HG03280 (cell line): ENCODE measurements around the gene TRPC3.
"Not testable (repeated sequence)": the region's sequence is repeated elsewhere in the genome, so short reads cannot be mapped to it uniquely, and the experiment has no call there.

Source experiments
- ATAC-seq: cut with Tn5 transposase; IDR thresholded peaks from one replicate; pipeline ENCODE4 v1.9.1; 2021; ENCODE audit warnings: mild to moderate bottlenecking, moderate library complexity; ENCODE audit not compliant: unreplicated experiment

Gene TRPC3

DNA sequence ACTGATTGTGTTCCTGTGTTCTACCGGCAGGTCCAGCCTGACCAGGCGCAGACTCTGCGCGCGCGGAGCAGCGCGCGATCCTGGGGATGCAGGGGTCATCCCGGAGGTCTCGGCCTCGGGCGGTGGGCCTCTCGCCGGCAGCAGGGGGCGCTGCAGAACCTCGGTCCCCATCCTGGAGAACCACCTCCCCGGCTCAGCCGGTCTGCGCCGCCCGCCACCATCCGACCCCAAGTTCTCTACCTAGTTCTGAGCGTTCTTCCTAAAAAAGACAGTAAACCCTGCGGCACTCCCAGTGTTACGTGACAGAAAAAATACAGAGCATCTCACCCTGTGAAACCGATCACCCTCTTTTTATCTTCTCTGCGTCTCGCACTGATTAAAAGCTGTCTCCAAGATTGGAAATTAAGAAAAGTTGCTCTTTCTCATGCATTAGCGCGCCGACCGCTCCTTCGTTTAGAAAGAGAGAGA lies 1.6 kb downstream of the TRPC3 start:
- peak; percentile 88 for ATAC-seq

- no peak for ATAC-seq
Observed at GRCh38 chr4:121946644-121947043, 5.2 kb downstream of the TRPC3 start.

DNA sequence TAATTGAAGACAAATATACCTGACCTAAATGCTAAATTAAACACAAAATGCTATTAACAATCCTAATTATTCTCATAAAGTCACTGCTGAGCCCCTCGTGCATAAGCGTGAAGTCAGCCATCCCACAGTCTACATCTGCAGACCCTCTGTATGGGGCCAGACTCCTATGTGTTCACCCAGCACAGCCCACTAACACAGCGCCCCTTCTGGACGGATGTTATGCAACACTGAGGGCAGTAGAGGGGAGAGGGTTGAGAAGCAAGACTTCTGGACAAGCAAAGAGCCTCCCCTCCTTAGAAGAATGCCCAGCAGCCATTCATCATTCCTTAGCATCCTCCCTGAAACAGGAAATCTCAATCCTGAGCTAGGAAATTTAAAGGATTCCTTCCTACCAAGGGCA lies 7.9 kb downstream of the TRPC3 start:
- peak; percentile 55 for ATAC-seq

GRCh38 chr4:121939690-121940089 lies 12.2 kb downstream of the TRPC3 start:
- no peak for ATAC-seq

GRCh38 chr4:121938282-121939092 lies 13.4 kb downstream of the TRPC3 start:
- no peak for ATAC-seq

- no peak for ATAC-seq
Observed at GRCh38 chr4:121936101-121936500, 15.8 kb downstream of the TRPC3 start.

DNA sequence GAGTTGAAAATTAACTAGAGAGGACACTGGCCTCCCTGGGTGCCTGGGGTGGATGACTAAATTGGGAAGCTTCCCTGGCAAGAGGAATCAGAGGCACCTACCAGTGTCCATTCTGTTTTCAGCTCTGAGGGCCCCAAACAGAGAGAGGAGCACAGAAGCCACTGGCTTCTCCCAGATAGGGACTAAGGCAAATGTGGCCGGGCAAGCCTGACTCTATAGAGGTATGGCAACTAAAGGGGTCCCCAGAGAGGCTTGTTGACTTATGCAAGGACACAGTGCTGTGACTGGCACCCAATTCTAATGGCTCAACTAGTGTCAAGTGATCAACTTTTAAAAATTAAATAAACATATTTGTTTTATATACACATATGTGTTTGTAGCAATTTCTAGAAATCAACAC lies 17.2 kb downstream of the TRPC3 start:
- ATAC-seq: no peak

DNA sequence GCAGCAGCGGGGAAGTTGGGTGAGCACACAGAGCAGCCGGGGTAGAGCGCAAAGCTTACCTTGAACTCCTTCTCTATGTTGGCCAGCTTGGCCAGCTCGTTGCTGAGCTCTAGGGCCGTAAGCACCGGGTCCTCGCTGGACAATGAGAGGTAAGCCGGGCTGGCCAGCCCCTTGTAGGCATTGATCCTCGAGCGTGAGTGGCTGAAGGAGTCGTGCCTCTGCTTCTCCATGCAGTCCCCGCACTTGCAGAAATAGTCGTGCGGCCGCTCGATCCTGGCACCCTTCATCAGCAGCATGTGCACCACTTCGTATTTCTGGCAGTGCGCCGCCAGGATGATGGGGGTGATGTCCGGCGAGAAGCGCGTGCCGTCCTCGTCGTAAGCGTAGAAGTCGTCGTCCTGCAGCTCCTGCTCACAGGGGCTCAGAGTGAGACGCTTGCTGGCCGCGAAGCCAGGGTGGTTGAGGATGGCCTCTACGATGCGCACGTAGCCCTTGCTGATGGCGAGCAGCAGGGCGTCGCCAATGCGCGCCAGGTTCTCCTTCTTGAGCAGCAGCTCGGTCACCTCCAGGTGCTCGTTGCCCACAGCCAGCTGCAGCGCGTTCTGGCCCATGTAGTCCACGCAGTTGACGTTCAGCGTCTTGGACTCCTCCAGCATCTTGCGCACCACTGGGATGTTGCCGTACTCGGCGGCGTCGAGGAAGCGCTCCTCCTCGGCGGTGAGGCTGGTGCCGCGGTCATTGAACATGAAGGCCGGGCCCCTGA lies 19.5 kb downstream of the TRPC3 start:
- no peak for ATAC-seq

- ATAC-seq: no peak
Observed at GRCh38 chr4:121930304-121930703, 21.6 kb downstream of the TRPC3 start.

DNA sequence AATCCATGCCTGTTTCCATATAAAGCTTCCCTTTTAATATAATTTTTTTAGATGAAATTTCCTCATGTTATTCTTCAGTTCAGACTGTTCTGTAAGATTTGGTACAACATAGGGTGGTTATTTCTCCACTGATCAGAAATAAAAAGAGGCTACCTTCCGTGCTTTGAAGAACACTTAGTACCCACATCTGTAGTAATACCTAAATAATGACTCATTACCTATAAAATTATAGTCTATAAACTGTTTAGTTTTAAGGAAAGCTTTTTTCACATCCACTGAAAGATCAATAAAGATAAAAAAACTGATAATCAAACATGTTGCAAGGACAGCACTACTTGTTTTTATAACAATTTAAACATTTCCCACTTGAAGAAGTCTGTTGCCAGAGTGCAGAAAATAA lies 23.9 kb downstream of the TRPC3 start:
- ATAC-seq: no peak

DNA sequence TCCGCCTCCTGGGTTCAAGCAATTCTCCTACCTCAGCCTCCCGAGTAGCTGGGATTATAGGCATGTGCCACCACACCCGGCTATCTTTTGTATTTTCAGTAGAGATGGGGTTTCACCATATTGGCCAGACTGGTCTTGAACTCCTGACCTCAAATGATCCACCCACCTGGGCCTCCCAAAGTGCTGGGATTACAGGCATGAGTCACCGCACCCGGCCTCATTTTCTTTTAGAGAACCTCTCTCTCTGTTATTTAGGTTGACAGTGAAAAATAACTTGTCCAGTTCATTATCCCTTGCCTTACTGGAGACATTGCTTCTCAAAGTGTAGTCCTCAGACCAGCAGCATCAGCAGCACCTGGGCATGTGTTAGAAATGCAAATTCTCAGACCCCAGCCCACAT lies 25.4 kb downstream of the TRPC3 start:
- not testable (repeated sequence) for ATAC-seq

- ATAC-seq: no peak
Observed at GRCh38 chr4:121923306-121923705, 28.6 kb downstream of the TRPC3 start.

DNA sequence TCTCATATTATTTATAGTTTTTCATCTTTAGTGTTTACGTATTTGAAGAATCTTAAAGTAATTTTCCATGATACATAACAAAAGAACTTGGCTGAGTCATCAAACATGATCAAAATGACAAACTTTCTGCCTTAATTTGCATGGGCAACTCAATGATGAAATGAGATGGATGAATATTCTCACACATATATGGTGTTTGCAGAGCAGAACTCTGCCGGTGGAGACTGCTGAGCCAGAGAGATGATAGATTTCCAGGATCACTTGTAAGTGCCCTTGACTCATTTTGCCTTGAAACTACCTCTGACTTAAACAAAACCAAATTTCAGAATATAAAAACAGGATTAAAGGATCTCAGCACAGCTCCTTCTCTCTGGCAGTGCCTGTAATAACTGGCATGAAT lies 38.2 kb downstream of the TRPC3 start:
- ATAC-seq: no peak

DNA sequence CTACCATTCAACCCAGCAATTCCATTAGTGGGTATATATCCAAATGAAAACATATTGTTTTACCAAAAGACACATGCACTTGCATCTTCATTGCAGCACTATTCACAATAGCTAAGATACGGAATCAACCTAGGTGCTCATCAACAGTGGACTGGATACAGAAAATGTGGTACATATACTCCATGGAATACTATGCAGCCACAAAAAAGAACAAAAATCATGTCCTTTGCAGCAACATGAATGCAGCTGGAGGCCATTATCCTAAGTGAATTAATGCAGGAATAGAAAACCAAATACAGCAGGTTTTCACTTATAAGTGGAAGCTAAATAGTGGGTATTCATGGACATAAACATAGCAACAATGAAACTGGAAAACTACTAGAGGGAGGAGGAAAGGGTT lies 43.5 kb downstream of the TRPC3 start:
- ATAC-seq: no peak

DNA sequence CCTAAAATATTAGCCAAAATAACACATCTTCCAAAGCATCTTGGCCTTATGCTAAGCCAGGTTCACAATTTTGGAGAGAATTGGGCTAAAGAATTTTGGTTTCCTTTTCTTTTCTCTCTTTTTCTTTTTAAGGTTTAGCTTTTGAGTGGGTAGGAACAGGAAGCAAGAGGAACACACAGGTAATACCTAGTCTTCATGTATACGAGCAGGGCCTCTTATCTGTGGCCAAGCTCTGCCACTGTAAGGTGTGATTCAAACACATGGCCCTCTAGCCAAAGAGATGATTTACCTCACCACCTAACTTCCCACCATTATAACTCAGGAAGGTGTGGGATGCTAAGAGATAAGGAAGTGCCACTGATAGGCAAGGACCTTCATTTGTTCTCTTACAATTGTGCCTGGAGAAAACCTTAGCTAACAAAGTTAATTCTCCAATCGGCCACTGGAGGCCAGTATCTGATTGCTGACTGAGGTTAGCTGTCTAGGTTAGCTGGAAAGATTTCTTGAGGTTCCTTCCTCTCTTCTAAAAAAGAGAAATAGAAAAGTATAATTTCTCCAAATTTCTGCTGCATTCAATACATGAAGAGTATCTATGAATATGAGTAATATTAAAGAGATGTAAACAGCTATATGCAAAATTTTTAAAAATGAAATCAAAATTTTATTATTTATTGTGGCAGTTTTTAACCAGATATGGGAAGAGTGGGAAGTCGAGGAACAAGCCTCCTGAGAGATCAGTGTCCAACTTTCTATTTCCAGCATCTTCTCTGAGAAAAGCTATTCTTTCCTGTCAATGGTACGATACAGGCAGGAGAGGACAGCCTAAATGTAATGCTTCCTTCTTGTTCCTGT lies 51.5 kb downstream of the TRPC3 start:
- peak; percentile 92 for ATAC-seq

- no peak for ATAC-seq
Observed at GRCh38 chr4:121898150-121898549, 53.7 kb downstream of the TRPC3 start.

- ATAC-seq: no peak
Observed at GRCh38 chr4:121888134-121888533, 63.7 kb downstream of the TRPC3 start.

GRCh38 chr4:121885115-121885514 lies 66.7 kb downstream of the TRPC3 start:
- no peak for ATAC-seq

GRCh38 chr4:121881158-121881557 lies 70.7 kb downstream of the TRPC3 start:
- no peak for ATAC-seq

DNA sequence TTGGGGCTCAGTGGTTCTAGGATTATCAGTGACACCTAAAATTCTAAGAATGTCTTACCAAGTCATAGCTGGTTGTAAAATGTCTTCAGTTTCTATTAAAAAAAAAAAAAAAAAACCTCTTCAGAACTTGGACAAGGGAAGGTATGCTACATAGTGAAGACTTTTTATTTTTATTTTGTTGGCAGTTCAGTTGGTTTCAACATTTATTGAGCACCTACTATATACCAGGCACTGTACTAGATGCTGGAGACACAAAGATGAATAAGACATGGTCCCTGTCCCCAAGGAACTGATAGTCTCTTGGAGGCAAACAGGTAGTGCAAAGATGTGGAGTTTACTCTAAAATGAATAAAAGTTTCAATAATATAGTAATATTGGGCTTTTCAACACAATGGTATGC lies 72.7 kb downstream of the TRPC3 start:
- ATAC-seq: no peak

GRCh38 chr4:121877041-121877773 lies 74.7 kb downstream of the TRPC3 start:
- no peak for ATAC-seq
